Measurements from ENCODE around the gene GTSF1L.

GTSF1L gene

DNA sequence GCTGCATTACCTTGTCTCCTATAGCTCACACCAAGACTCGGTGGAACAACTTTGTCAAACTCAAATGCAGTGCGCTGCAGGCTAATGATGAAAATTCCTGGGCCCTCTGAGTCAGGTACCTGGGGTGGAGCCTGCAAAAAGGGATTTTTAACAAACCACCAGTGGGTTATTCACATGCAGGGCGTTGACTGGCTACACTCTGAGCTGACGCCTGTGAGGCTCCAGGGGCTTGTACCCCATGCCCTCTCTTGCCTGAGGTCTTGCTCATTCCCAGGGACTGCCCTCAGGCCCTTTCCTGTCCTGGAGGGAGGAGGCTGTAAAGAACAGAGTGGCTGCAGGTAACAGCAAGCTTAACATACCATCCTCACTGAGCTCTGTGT, 9.2 kb downstream of the GTSF1L start:
- DNase-seq (ENCODE audit: insufficient read length, low spot score), result no peak
- TF ChIP-seq, protein P1, sequence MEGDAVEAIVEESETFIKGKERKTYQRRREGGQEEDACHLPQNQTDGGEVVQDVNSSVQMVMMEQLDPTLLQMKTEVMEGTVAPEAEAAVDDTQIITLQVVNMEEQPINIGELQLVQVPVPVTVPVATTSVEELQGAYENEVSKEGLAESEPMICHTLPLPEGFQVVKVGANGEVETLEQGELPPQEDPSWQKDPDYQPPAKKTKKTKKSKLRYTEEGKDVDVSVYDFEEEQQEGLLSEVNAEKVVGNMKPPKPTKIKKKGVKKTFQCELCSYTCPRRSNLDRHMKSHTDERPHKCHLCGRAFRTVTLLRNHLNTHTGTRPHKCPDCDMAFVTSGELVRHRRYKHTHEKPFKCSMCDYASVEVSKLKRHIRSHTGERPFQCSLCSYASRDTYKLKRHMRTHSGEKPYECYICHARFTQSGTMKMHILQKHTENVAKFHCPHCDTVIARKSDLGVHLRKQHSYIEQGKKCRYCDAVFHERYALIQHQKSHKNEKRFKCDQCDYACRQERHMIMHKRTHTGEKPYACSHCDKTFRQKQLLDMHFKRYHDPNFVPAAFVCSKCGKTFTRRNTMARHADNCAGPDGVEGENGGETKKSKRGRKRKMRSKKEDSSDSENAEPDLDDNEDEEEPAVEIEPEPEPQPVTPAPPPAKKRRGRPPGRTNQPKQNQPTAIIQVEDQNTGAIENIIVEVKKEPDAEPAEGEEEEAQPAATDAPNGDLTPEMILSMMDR (IDR thresholded peaks at IDR 0.05; ENCODE audit: insufficient read depth, missing control alignments), result no peak
- no peak for FAIRE-seq

DNA sequence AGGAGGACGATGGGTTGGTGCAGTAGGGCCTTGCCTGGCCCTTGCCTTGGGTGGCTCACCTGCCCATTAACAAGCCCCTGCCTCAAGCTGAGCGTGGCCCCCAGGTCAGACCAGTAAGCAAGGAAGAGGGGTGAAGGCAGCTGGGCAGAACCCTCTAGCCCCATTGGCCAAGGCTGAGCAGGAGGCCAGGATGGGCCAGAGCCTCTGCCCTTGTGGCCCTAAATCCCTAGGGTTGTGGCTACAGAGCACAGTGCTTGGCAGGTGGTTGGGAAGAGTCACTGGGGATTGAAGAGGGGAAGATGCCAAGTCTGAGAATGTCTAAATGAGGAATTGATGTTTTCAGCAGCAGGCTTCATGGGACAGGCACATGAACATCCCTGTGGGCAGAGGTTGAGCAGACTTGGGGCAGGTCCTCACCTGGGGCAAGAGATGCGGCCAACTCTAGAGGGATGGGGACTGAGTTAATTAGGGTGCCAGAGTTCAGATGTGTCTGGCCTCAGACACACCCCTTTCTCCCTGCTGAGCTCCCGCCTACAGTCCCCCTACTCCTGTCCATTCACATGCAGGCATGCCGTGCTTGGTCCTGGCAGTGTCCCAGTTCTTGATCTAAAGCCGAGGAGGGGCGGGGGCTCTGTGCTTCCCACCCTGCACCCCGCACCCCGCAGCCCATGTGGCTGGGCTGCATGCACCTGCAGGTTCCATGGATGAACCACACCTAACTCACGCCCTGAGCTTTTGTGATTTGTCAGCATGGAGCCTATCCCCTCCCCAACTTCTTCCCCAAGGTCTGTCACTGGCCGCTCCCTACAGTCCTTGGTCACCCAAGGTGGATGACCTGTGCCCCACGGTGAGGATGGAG, 9.8 kb downstream of the GTSF1L start:
- TF ChIP-seq, protein P1 (IDR thresholded peaks at IDR 0.05; ENCODE audit: insufficient read depth, missing control alignments), result no peak
- DNase-seq (ENCODE audit: insufficient read length, low spot score), result no peak
- FAIRE-seq, result no peak

DNA sequence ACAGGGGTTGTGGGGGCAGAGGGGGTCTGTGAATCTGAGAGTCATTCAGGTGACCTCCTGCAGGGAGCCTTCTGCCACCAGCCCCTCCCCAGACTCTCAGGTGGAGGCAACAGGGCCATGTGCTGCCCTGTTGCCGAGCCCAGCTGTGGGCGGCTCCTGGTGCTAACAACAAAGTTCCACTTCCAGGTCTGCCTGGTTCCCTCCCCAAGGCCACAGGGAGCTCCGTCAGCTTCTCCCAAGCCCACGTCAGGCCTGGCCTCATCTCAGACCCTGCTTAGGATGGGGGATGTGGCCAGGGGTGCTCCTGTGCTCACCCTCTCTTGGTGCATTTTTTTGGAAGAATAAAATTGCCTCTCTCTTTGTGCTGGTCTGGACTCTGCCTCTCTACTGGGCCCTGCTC, 10.7 kb downstream of the GTSF1L start:
- no peak for FAIRE-seq
- DNase-seq (ENCODE audit: insufficient read length, low spot score), result no peak
- TF ChIP-seq, protein P1 (IDR thresholded peaks at IDR 0.05; ENCODE audit: insufficient read depth, missing control alignments), result no peak

DNA sequence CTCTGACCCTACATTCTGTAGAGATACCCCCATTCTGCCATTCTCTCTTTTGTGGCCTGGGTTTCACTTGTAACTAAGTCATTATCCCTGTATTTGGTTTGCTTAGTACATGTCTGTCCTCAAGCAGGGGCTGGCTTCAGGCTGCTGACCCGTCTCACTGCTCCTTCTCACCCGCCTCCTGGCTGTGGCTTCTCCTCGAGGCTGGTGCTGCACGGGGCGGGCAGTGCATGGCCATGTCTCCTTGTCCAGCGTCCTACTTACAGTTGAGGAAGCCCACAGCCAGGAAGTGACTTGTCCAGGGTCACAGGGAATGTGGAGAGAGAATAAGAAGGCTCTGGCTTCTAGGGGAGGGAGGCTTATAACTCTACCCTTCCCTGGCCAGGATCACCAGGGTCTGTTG, 11.3 kb downstream of the GTSF1L start:
- DNase-seq (ENCODE audit: insufficient read length, low spot score), result no peak
- no peak for FAIRE-seq
- TF ChIP-seq, protein P1 (IDR thresholded peaks at IDR 0.05; ENCODE audit: insufficient read depth, missing control alignments), result no peak

DNA sequence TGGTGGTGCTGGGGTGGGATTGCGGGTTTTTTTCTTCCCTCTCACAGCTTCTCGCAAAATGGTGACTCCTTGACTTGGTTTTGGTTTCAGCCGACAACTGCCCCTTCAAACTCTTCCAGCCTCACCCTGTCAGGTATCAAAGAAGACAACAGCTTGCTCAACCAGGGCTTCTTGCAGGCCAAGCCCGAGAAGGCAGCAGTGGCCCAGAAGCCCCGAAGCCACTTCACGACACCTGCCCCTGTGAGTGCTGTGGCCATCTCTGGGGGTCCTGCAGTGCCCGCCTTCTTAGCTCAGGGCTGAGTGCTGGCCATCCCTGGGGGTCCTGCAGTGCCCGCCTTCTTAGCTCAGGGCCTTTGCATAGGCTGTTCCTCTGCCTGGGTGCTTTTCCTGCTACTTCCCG, 11.8 kb downstream of the GTSF1L start:
- FAIRE-seq, result no peak
- TF ChIP-seq, protein P1 (IDR thresholded peaks at IDR 0.05; ENCODE audit: insufficient read depth, missing control alignments), result no peak
- no peak for DNase-seq (ENCODE audit: insufficient read length, low spot score)

DNA sequence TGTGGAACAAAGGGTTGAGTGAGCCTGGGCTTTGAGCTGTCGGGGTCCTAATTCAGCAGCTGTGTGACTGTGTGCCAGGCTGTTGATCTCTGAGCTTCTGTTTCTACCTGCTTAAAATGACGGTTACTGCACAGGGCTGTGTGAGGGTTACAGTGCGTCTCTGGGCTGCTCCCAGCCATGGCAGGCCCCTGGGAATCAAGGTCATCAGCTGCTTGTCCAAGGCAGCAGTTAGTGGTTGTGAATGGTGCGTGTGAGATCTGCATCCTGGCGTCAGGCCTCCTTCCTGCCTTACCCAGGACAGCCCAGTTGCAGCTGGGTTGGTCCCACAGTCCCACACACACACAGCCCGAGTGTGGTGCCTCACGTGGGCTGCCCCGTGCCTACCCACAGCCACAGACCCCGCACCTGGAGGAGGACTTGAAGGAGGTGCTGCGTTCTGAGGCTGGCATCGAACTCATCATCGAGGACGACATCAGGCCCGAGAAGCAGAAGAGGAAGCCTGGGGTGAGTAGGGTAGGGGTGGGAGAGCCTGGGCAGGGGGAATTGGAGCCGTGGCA, 15.6 kb downstream of the GTSF1L start:
- FAIRE-seq (no peak), DNase-seq (ENCODE audit: insufficient read length, low spot score) (no peak)
- TF ChIP-seq, protein P1 (IDR thresholded peaks at IDR 0.05; ENCODE audit: insufficient read depth, missing control alignments), result no peak
